GM12891 (cell line): ENCODE measurements around the gene CPA5.

Experiments used
- DNase-seq: peaks from one replicate; pipeline ENCODE4 v3.0.0; 2011; ENCODE audit warnings: low spot score; ENCODE audit not compliant: insufficient read length
- FAIRE-seq: peaks from 2 replicates; lab custom pipeline; 2011; peaks lifted over from hg19 to GRCh38; lab: Jason Lieb, UNC
- PAX5 ChIP-seq: IDR thresholded peaks from 2 replicates; pipeline ENCODE4 v1.6.1; 2011; ENCODE audit warnings: low read length, moderate library complexity, mild to moderate bottlenecking; ENCODE audit not compliant: insufficient read depth, severe bottlenecking
- POLR2A ChIP-seq: IDR thresholded peaks from 2 replicates; pipeline ENCODE4 v1.6.1; 2011; ENCODE audit warnings: low read depth, low read length, control low read depth
- POLR2AphosphoS5 ChIP-seq: IDR thresholded peaks from 2 replicates; pipeline ENCODE4 v1.6.1; 2011; ENCODE audit warnings: low read depth, low read length, control low read depth
- POU2F2 ChIP-seq: IDR thresholded peaks from 2 replicates; pipeline ENCODE4 v1.6.1; 2011; ENCODE audit warnings: low read depth, mild to moderate bottlenecking, control low read depth, low read length, moderate library complexity
- SPI1 ChIP-seq: IDR thresholded peaks from 2 replicates; pipeline ENCODE4 v1.6.1; 2011; ENCODE audit warnings: low read depth, low read length, control low read depth
- TAF1 ChIP-seq: IDR thresholded peaks from 2 replicates; pipeline ENCODE4 v1.6.1; 2011; ENCODE audit warnings: low read depth, low read length, control low read depth

The CPA5 gene

DNA sequence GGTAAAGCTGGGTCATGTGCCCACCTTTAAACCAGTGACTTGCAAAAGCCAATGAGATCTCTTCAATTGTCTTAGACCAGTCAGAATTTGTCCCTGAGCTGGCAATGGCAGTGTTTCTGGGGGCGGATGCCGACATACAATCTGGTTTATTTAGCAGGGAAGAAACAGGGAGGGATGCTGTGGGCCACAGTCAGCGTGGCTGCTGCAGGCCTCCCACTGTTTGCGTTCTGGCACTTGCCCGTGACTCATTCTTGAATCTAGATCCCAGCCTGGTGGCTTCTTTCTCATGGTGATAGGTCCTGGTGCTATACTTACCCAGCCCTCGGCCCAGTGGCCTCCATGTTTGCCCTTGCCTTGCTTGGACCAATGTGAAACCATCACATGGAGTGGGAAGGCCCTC, 32.6 kb downstream of the CPA5 start:
- no peak for DNase-seq
- TF ChIP-seq PAX5: no peak
- TF ChIP-seq POLR2AphosphoS5: no peak
- no peak for TF ChIP-seq TAF1
- TF ChIP-seq SPI1: no peak
- no peak for TF ChIP-seq POLR2A
- TF ChIP-seq POU2F2: no peak

DNA sequence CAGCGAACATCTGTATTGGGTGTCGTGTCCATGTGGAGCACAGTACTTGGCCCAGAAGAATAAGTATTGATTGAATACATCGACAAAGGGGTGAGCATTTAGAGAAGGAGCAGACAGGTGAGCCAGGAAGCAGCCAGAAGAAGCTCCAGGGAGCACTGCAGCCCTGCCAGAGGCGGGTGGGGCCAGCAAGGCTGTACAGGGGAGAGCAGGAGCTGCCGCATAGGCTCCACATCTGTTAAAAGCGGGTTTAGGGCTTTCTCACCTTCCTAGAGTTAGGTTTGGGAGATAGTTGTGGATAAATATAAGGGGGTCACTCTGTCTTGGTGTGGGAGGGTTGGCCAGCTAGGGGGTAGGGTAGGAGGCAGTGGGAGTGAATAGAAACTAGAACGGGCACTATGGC, 34.4 kb downstream of the CPA5 start:
- TF ChIP-seq SPI1: no peak
- TF ChIP-seq TAF1: no peak
- TF ChIP-seq PAX5: no peak
- TF ChIP-seq POLR2AphosphoS5: no peak
- no peak for TF ChIP-seq POLR2A
- DNase-seq: no peak
- FAIRE-seq: no peak

More for the DNA sequence above, 32.6 kb downstream of the CPA5 start:
- no peak for FAIRE-seq

DNA sequence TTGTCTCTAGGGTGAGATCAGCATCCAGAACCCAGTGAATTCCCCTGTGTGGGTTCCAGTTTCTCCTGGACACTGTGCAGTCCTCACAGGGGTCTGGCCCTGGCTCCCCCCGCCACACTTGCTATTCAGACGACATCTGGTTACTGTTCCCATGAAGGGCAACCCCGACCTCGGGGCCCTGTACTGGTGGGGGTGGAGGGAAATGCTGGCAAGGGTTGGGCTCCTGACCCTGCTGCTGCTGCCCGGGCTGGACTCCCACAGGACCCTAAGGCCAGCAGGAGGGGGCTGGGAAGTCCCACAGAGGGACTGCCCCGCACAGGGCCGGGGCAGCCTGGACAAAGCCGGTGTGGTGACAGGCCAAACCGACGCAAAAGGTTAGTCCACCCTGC, 34.9 kb downstream of the CPA5 start:
- no peak for TF ChIP-seq SPI1
- TF ChIP-seq POLR2A: no peak
- no peak for TF ChIP-seq TAF1
- TF ChIP-seq POU2F2: no peak
- no peak for TF ChIP-seq POLR2AphosphoS5
- TF ChIP-seq PAX5: no peak
- DNase-seq: no peak
- FAIRE-seq: no peak

GRCh38 chr7:130379921-130380860, 35.6 kb downstream of the CPA5 start, which contains the start of gene CPA1:
Gene CPA1 (plus strand): TSS chr7:130380494. CDS start chr7:130380521, 27 bp downstream.
- TF ChIP-seq POLR2AphosphoS5: no peak
- TF ChIP-seq POLR2A: no peak
- TF ChIP-seq SPI1: no peak
- DNase-seq: no peak
- FAIRE-seq: no peak

GRCh38 chr7:130380861-130381455, 36.3 kb downstream of the CPA5 start:
- DNase-seq (no peak), FAIRE-seq (no peak)
- TF ChIP-seq POU2F2: no peak
- TF ChIP-seq SPI1: no peak
- no peak for TF ChIP-seq POLR2AphosphoS5
- no peak for TF ChIP-seq TAF1
- no peak for TF ChIP-seq PAX5
- no peak for TF ChIP-seq POLR2A

GRCh38 chr7:130381468-130382312, 37.1 kb downstream of the CPA5 start:
- no peak for TF ChIP-seq POLR2AphosphoS5
- TF ChIP-seq TAF1: no peak
- TF ChIP-seq PAX5: no peak
- TF ChIP-seq POU2F2: no peak
- TF ChIP-seq POLR2A: no peak
- no peak for TF ChIP-seq SPI1
- no peak for FAIRE-seq
- DNase-seq: no peak

GRCh38 chr7:130383187-130383980, 38.8 kb downstream of the CPA5 start:
- FAIRE-seq (no peak), DNase-seq (no peak)
- no peak for TF ChIP-seq POLR2AphosphoS5

DNA sequence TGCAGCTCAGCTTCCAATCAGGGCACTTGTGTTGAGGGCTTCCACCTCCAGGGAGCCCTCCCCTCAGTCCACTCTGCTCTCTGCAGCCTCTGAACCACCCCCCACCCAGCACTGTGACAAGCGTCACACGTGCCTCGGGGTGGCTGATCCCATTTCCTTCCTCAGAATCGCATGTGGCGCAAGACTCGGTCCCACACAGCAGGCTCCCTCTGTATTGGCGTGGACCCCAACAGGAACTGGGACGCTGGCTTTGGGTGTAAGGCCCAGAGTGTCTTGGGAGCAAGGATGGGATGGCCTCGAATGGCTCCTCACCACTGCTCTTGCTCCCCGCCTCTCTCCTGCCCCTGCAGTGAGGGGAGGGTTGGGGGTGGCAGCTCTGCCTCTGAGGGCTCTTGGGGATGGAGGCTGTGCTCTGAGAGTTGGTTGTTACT, 39.8 kb downstream of the CPA5 start:
- TF ChIP-seq PAX5 (no peak), POLR2A (no peak), SPI1 (no peak), POU2F2 (no peak), POLR2AphosphoS5 (no peak), TAF1 (no peak)
- DNase-seq (no peak), FAIRE-seq (no peak)
